NCI-H226 (cell line): Measurements from ENCODE around the gene CPT1A.

Experiments used
- DNase-seq: peaks from one replicate; pipeline ENCODE4 v3.0.0-alpha.2; 2015

The CPT1A gene

GRCh38 chr11:68750195-68751003, 91.3 kb downstream of the CPT1A start:
- DNase-seq: no peak

GRCh38 chr11:68749229-68750123, 92.2 kb downstream of the CPT1A start:
- no peak for DNase-seq

- no peak for DNase-seq
Observed at GRCh38 chr11:68748061-68748460, 93.7 kb downstream of the CPT1A start.

GRCh38 chr11:68743539-68743938, 98.2 kb downstream of the CPT1A start:
- DNase-seq: no peak

GRCh38 chr11:68741463-68741862, 100.3 kb downstream of the CPT1A start:
- no peak for DNase-seq

- DNase-seq: no peak
Observed at GRCh38 chr11:68735646-68736045, 106.1 kb downstream of the CPT1A start.

- no peak for DNase-seq
Observed at GRCh38 chr11:68735125-68735524, 106.6 kb downstream of the CPT1A start.

- no peak for DNase-seq
Observed at GRCh38 chr11:68734111-68734510, 107.6 kb downstream of the CPT1A start.

- no peak for DNase-seq
Observed at GRCh38 chr11:68727783-68728182, 113.9 kb downstream of the CPT1A start.

GRCh38 chr11:68724293-68724692, 117.4 kb downstream of the CPT1A start:
- DNase-seq: no peak

GRCh38 chr11:68722143-68722542, 119.6 kb downstream of the CPT1A start:
- no peak for DNase-seq

GRCh38 chr11:68721075-68721474, 120.6 kb downstream of the CPT1A start:
- DNase-seq: no peak

- no peak for DNase-seq
Observed at GRCh38 chr11:68715456-68716122, 126.1 kb downstream of the CPT1A start.

- no peak for DNase-seq
Observed at GRCh38 chr11:68714060-68714856, 127.5 kb downstream of the CPT1A start.

- DNase-seq: no peak
Observed at GRCh38 chr11:68711114-68711513, 130.6 kb downstream of the CPT1A start.

- no peak for DNase-seq
Observed at GRCh38 chr11:68710409-68710808, 131.3 kb downstream of the CPT1A start.

- DNase-seq: no peak
Observed at GRCh38 chr11:68709062-68709461, 132.7 kb downstream of the CPT1A start.

GRCh38 chr11:68707527-68707926, 134.2 kb downstream of the CPT1A start:
- DNase-seq: no peak

- no peak for DNase-seq
Observed at GRCh38 chr11:68704887-68705286, 136.8 kb downstream of the CPT1A start.
